Panc1 (cell line): ENCODE data around the gene CNTROB. TPM values are rescaled to one million over a fixed set of nuclear protein-coding genes. Genes with fewer than 3 reads are reported as not detected.

Experiments
- ATAC-seq: fragments of 200-7000 bp; cut with Tn5 transposase; 2 replicates; pipeline ENCODE4 v1.9.1; 2020; ENCODE audit warnings: mild to moderate bottlenecking, moderate library complexity
- BruUV-seq: library from RNA; stranded (reverse); fragments of 400-500 nt; replicated peaks from 2 replicates; lab custom pipeline; 2021; lab: Mats Ljungman, UMichigan
- CTCF ChIA-PET: fragments of 300-600 bp; sonication (Branson Sonifier 250); formaldehyde crosslinking; loops from one replicate; lab custom pipeline; 2022; ENCODE audit warnings: antibody characterized with exemption; lab: Charles Lee
- POLR2A ChIA-PET: fragments of 300-600 bp; sonication (Branson Sonifier 250); formaldehyde crosslinking; loops from one replicate; lab custom pipeline; 2022; ENCODE audit warnings: antibody characterized with exemption; lab: Charles Lee
- DNase-seq: peaks from one replicate; pipeline ENCODE4 v3.0.0-alpha.2; 2010; ENCODE audit warnings: low read depth, low spot score
- H3K27ac ChIP-seq: 2 replicates; pipeline ENCODE4 v1.5.1; 2011; ENCODE audit warnings: mild to moderate bottlenecking, low read length, inconsistent platforms
- H3K27me3 ChIP-seq: fragments of 200-500 bp; sonication (Bioruptor generic); 2 replicates; pipeline ENCODE4 v1.6.0; 2014; ENCODE audit warnings: low read length, inconsistent platforms; ENCODE audit not compliant: control insufficient read depth, insufficient read depth
- H3K36me3 ChIP-seq: fragments of 200-500 bp; sonication (Bioruptor generic); 2 replicates; pipeline ENCODE4 v1.5.1; 2014; ENCODE audit warnings: inconsistent platforms, mild to moderate bottlenecking, low read length, moderate library complexity; ENCODE audit not compliant: control insufficient read depth, insufficient read depth
- H3K4me1 ChIP-seq: 2 replicates; pipeline ENCODE4 v1.5.1; 2011; ENCODE audit warnings: inconsistent platforms, mild to moderate bottlenecking, low read length, moderate library complexity; ENCODE audit not compliant: control insufficient read depth, insufficient read depth
- H3K4me3 ChIP-seq, 2 experiments: 2 replicates each; pipeline ENCODE4 v1.5.1; 2011 to 2012; ENCODE audit warnings: low read depth in 2 of 2, low read length in 2 of 2, mild to moderate bottlenecking in 2 of 2, inconsistent platforms in 1 of 2, moderate library complexity in 1 of 2
- H3K9me3 ChIP-seq: fragments of 200-500 bp; sonication (Bioruptor generic); 2 replicates; pipeline ENCODE4 v1.5.1; 2014; ENCODE audit warnings: low read depth, mild to moderate bottlenecking, inconsistent platforms, low read length, moderate library complexity; ENCODE audit not compliant: control insufficient read depth, insufficient read depth
- POLR2AphosphoS5 ChIP-seq: IDR thresholded peaks from 2 replicates; pipeline ENCODE4 v1.6.1; 2012; ENCODE audit warnings: mild to moderate bottlenecking, low read depth, low read length, moderate library complexity
- SIN3A ChIP-seq: IDR thresholded peaks from 2 replicates; pipeline ENCODE4 v1.6.1; 2012; ENCODE audit warnings: low read depth, mild to moderate bottlenecking, low read length, moderate library complexity, borderline replicate concordance; ENCODE audit not compliant: insufficient read depth
- TCF7L2 ChIP-seq: IDR thresholded peaks from 2 replicates; pipeline ENCODE4 v1.6.1; 2011; ENCODE audit warnings: mild to moderate bottlenecking, low read depth, low read length, inconsistent platforms
- in situ Hi-C: cut with HindIII; loops from 2 replicates; pipeline ENCODE4 v1.10.0; 2016; ENCODE audit warnings: low sequenced_read_pairs, low pct_unique_long_range_greater_than_20kb
- intact Hi-C: fragments of 100-400 bp; cut with micrococcal nuclease; formaldehyde crosslinking; loops from one replicate; pipeline ENCODE4 v1.10.0; 2022; ENCODE audit not compliant: unreplicated experiment
- total RNA-seq: library from RNA; stranded (reverse); gene quantifications from one replicate; pipeline ENCODE4 v1.2.1, GENCODE V29; 2021; ENCODE audit not compliant: unreplicated experiment
- TF ChIP-seq, protein P1 (sequence below), 2 experiments: IDR thresholded peaks; 2 replicates each; pipeline ENCODE4 v1.6.1; 2011 to 2012; ENCODE audit warnings: low read depth in 2 of 2, control low read depth in 1 of 2, low read length in 1 of 2, mild to moderate bottlenecking in 1 of 2, moderate library complexity in 1 of 2; ENCODE audit not compliant: insufficient read depth in 1 of 2
- TF ChIP-seq, protein P2 (sequence below): fragments of 450-650 bp; IDR thresholded peaks from 2 replicates; pipeline ENCODE4 v1.5.1; 2017; ENCODE audit warnings: mild to moderate bottlenecking

Gene CNTROB
- total RNA-seq, 1 experiment from 2014 or later = 60.5 TPM

DNA sequence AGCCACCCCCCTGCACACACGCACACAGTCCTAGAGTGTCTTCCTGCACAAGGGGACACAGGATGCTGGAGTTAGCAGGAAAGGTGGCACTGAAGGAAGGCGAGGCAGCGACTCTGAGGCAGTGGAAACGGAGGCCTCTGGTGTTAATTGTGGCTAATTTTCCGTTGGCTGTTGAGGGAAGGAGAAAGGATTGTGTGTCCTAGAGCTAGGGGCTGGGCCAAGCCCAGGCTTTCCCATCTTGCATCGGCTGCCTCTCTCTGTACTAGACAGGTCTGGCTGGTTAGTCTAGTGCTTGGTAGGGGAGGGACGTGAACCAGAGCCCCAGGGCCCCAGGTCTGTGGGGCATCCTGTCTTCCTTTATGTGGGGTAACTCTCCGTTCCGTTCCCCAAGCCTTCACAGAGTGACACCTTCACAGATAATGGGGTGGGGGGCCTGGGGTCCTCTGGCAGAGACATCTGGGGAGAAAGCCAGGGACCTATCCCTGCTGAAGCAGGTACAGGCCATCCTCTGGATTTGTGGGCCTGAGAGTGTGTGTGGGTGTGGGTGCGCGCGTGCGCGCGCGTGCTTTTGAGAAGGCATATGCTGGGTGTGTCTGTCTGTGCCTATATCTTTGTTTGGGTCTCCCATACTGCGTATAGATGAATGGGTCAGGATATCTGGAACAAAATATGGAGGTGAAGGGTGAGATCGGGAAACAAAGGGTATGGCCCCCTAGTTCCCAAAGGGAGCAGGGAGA is 43.7 kb upstream of the CNTROB start, which contains the start of gene CHD3:
Gene CHD3, plus strand, starts transcription at position 606 of the 737 bp plus-strand sequence. CDS start 212 bp downstream, outside the sequence.
- Histone ChIP-seq H3K4me3 (peak within 1 kb of the TSS; percentile 63 to 77), H3K27me3 (no peaks in the 10 kb centered on the region), H3K9me3 (no peaks in the 10 kb centered on the region), H3K27ac (peak within 1 kb of the TSS; percentile 86), H3K36me3 (peaks cover 4% of the 10 kb centered on the region), H3K4me1 (peaks cover 27% of the 10 kb centered on the region)
- ChIA-PET POLR2A (no interaction called here), CTCF (interaction anchor here (0.6 kb wide), 1 partner anchor 94 kb away, joined by 4 read pairs; no protein-coding TSS in a partner anchor)
- TF ChIP-seq SIN3A (no peak), TCF7L2 (no peak), POLR2AphosphoS5 (no peak)
- TF ChIP-seq, protein P1, sequence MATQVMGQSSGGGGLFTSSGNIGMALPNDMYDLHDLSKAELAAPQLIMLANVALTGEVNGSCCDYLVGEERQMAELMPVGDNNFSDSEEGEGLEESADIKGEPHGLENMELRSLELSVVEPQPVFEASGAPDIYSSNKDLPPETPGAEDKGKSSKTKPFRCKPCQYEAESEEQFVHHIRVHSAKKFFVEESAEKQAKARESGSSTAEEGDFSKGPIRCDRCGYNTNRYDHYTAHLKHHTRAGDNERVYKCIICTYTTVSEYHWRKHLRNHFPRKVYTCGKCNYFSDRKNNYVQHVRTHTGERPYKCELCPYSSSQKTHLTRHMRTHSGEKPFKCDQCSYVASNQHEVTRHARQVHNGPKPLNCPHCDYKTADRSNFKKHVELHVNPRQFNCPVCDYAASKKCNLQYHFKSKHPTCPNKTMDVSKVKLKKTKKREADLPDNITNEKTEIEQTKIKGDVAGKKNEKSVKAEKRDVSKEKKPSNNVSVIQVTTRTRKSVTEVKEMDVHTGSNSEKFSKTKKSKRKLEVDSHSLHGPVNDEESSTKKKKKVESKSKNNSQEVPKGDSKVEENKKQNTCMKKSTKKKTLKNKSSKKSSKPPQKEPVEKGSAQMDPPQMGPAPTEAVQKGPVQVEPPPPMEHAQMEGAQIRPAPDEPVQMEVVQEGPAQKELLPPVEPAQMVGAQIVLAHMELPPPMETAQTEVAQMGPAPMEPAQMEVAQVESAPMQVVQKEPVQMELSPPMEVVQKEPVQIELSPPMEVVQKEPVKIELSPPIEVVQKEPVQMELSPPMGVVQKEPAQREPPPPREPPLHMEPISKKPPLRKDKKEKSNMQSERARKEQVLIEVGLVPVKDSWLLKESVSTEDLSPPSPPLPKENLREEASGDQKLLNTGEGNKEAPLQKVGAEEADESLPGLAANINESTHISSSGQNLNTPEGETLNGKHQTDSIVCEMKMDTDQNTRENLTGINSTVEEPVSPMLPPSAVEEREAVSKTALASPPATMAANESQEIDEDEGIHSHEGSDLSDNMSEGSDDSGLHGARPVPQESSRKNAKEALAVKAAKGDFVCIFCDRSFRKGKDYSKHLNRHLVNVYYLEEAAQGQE (IDR thresholded peaks at IDR 0.05; ENCODE audit: insufficient read depth in 1 of 2, low read depth in 2 of 2, low read length in 1 of 2) = no peak
- TF ChIP-seq, protein P2, sequence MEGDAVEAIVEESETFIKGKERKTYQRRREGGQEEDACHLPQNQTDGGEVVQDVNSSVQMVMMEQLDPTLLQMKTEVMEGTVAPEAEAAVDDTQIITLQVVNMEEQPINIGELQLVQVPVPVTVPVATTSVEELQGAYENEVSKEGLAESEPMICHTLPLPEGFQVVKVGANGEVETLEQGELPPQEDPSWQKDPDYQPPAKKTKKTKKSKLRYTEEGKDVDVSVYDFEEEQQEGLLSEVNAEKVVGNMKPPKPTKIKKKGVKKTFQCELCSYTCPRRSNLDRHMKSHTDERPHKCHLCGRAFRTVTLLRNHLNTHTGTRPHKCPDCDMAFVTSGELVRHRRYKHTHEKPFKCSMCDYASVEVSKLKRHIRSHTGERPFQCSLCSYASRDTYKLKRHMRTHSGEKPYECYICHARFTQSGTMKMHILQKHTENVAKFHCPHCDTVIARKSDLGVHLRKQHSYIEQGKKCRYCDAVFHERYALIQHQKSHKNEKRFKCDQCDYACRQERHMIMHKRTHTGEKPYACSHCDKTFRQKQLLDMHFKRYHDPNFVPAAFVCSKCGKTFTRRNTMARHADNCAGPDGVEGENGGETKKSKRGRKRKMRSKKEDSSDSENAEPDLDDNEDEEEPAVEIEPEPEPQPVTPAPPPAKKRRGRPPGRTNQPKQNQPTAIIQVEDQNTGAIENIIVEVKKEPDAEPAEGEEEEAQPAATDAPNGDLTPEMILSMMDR = no peak
- no peak for DNase-seq
- 0 out of 2 replicates have a peak, but pooled peaks have one; percentile 2 for ATAC-seq
- in situ Hi-C loops = no loop called here
- intact Hi-C loops = no loop called here
- BruUV-seq = no TSS peak

DNA sequence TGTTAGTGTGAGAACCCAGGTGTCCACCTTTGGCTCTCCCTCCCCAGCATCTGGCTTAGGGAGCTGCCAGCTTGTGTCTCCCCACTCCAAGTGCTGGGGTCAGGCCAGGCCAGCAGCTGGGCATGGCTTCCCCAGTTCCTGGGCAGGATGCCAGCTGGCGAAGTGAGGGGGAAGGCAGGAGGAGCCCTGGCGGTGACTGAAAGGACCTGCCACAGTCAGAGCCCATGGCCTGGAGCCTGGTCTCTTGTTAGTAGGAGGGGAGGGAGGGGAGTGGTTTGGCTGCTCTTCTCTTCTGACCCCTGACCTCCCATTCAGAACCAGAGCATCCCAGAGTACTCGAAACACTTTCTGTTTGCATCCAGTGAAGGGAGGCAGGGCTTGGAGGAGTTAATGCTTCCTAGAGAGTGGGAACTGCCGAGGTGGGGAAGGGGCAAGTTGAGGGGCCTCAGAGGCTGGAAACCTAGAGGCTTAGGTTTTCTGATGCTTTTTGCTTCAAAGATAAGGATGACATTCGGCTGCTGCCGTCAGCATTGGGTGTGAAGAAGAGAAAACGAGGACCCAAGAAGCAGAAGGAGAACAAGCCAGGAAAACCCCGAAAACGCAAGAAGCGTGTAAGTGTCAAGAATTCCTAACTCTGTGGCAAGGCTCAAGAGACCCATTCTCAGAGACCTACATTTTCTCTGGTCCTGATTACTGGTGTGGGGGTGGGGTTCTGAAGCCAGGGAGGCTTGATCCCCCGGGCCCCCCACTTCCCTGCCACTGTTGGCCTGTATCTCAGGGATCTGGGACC is 42.6 kb upstream of the CNTROB start:
- no peak for DNase-seq
- Histone ChIP-seq H3K27ac (peak overlapping the region; percentile 86), H3K36me3 (peaks cover 6% of the 10 kb centered on the region), H3K9me3 (no peaks in the 10 kb centered on the region), H3K4me1 (peaks cover 19% of the 10 kb centered on the region), H3K27me3 (no peaks in the 10 kb centered on the region), H3K4me3 (peak overlapping the region; percentile 11 to 77; a peak in 2 of 4 replicates)
- intact Hi-C loops (no loop called here), in situ Hi-C loops (no loop called here)
- BruUV-seq = no TSS peak
- no peak; the same call in 1 of the 2 replicates for TF ChIP-seq POLR2AphosphoS5
- TF ChIP-seq TCF7L2 = peak; percentile 42; the same call in 1 of the 2 replicates
- CTCF ChIA-PET = interaction anchor here (0.6 kb wide), 1 partner anchor 93 kb away, joined by 4 read pairs; no protein-coding TSS in a partner anchor
- POLR2A ChIA-PET = no interaction called here
- ATAC-seq = peak; percentile 52
